ENCODE measurements around the gene ARHGEF4. TPM values are rescaled to one million over a fixed set of nuclear protein-coding genes. Genes with fewer than 3 reads are reported as not detected.
"Not testable (repeated sequence)": the region's sequence is repeated elsewhere in the genome, so short reads cannot be mapped to it uniquely, and the experiment has no call there.

ARHGEF4 gene
- total and polyA plus RNA-seq, 2 donors (not counting 3 experiments of a cell fraction or from before 2014, with no cell fraction given), result not detected

GRCh38 chr2:130901061-130901460, 64.3 kb downstream of the ARHGEF4 start:
- Histone ChIP-seq H3K79me2 (ENCODE audit: control insufficient read depth, insufficient read depth, low read length) (no peaks in the 10 kb centered on the region), H3K9ac (replicated peaks; ENCODE audit: extremely low read depth, insufficient read depth, low read length) (no peak overlapping the region), H4K20me1 (replicated peaks; ENCODE audit: control insufficient read depth, extremely low read depth, insufficient read depth, low read length) (no peaks in the 10 kb centered on the region), H3K27me3 (ENCODE audit: control insufficient read depth in 2 of 2, insufficient read depth in 2 of 2, low read length in 2 of 2) (peaks cover 0 to 2% of the 10 kb centered on the region in 2 experiments), H3K36me3 (ENCODE audit: control insufficient read depth in 2 of 2, extremely low read depth in 1 of 2, insufficient read depth in 2 of 2, low read length in 2 of 2) (no peaks in the 10 kb centered on the region), H3K4me1 (ENCODE audit: control insufficient read depth, extremely low read depth, insufficient read depth, low read length) (no peaks in the 10 kb centered on the region), H2AFZ (ENCODE audit: low read depth, low read length) (no peak overlapping the region), H3K9me3 (replicated peaks; ENCODE audit: control insufficient read depth, insufficient read depth, low read length) (no peaks in the 10 kb centered on the region), H3K27ac (ENCODE audit: insufficient read depth, low read depth, low read length) (no peak overlapping the region), H3K4me3 (replicated peaks in 1 of 3; ENCODE audit: insufficient read depth in 1 of 3, low read depth in 1 of 3, low read length in 3 of 3) (no peak overlapping the region), H3K4me2 (ENCODE audit: insufficient read depth, low read length) (no peak overlapping the region), H3K9me1 (replicated peaks; ENCODE audit: control insufficient read depth, extremely low read depth, insufficient read depth, low read length) (no peaks in the 10 kb centered on the region)
- no TSS peak for BruUV-seq (replicated peaks)
- DNase-seq (ENCODE audit: low read depth, low spot score) (no peak), FAIRE-seq (no peak)
- CTCF ChIA-PET, result no interaction called here
- POLR2A ChIA-PET, result no interaction called here
- intact Hi-C loops (cut with micrococcal nuclease), result no loop called here
- dilution Hi-C loops (cut with MboI; ENCODE audit: extremely low pct_ligation_motif_present, low sequenced_read_pairs), result no loop called here
- TF ChIP-seq GATA2 (IDR thresholded peaks at IDR 0.05; ENCODE audit: insufficient read depth, insufficient read length, low read depth, low read length) (no peak), CTCF (IDR thresholded peaks at IDR 0.05; ENCODE audit: extremely low read depth in 1 of 2, insufficient read depth in 1 of 2, low read depth in 1 of 2, low read length in 2 of 2) (no peak), EZH2 (IDR thresholded peaks at IDR 0.05; ENCODE audit: borderline replicate concordance, low read depth, low read length, severe bottlenecking) (no peak), POLR2AphosphoS5 (IDR thresholded peaks at IDR 0.05; ENCODE audit: insufficient read depth, low read depth, low read length) (no peak), POLR2A (IDR thresholded peaks at IDR 0.05; ENCODE audit: low read depth, low read length) (no peak), FOS (IDR thresholded peaks at IDR 0.05; ENCODE audit: borderline replicate concordance, insufficient read depth, low read length) (no peak), MYC (IDR thresholded peaks at IDR 0.05; ENCODE audit: low read depth, low read length) (no peak), JUN (IDR thresholded peaks at IDR 0.05; ENCODE audit: borderline replicate concordance, insufficient read depth, insufficient read length, low read depth) (no peak)
- TF ChIP-seq, protein P1, sequence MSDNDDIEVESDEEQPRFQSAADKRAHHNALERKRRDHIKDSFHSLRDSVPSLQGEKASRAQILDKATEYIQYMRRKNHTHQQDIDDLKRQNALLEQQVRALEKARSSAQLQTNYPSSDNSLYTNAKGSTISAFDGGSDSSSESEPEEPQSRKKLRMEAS (IDR thresholded peaks at IDR 0.05; ENCODE audit: insufficient read depth, insufficient read length), result no peak

DNA sequence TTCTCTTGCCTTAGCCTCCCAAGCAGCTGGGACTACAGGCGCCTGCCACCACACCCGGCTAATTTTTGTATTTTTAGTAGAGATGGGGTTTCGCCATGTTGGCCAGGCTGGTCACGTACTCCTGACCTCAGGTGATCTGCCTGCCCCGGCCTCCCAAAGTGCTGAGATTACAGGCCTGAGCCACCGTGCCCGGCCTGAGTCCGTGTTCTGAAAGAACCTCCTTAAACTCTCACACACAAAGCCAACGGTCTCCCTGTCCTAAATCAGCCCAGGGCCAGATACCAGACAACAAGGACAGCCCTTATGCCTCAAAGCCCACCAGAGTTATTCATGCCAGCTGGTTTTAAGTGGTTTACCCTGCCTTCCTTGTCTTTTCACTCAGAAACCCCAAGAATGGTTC, 64.9 kb downstream of the ARHGEF4 start:
- H3K4me1 ChIP-seq (ENCODE audit: control insufficient read depth, extremely low read depth, insufficient read depth, low read length); BruUV-seq (replicated peaks); H2AFZ ChIP-seq (ENCODE audit: low read depth, low read length); H3K9me1 ChIP-seq (replicated peaks; ENCODE audit: control insufficient read depth, extremely low read depth, insufficient read depth, low read length); intact Hi-C loops (cut with micrococcal nuclease); H3K4me3 ChIP-seq (replicated peaks in 1 of 3; ENCODE audit: insufficient read depth in 1 of 3, low read depth in 1 of 3, low read length in 3 of 3); H3K79me2 ChIP-seq (ENCODE audit: control insufficient read depth, insufficient read depth, low read length); H3K9ac ChIP-seq (replicated peaks; ENCODE audit: extremely low read depth, insufficient read depth, low read length); FAIRE-seq; H3K4me2 ChIP-seq (ENCODE audit: insufficient read depth, low read length); dilution Hi-C loops (cut with MboI; ENCODE audit: extremely low pct_ligation_motif_present, low sequenced_read_pairs); H3K27ac ChIP-seq (ENCODE audit: insufficient read depth, low read depth, low read length); POLR2A ChIA-PET; H3K27me3 ChIP-seq (ENCODE audit: control insufficient read depth in 2 of 2, insufficient read depth in 2 of 2, low read length in 2 of 2); H3K36me3 ChIP-seq (ENCODE audit: control insufficient read depth in 2 of 2, extremely low read depth in 1 of 2, insufficient read depth in 2 of 2, low read length in 2 of 2); H4K20me1 ChIP-seq (replicated peaks; ENCODE audit: control insufficient read depth, extremely low read depth, insufficient read depth, low read length); H3K9me3 ChIP-seq (replicated peaks; ENCODE audit: control insufficient read depth, insufficient read depth, low read length); DNase-seq (ENCODE audit: low read depth, low spot score): not testable (repeated sequence)
- CTCF ChIA-PET, result interaction anchor here (0.7 kb wide), 1 partner anchor 18 kb away, joined by 4 read pairs; no protein-coding TSS in a partner anchor

Measured in endothelial cell of umbilical vein (primary cell).